NCI-H226 (cell line): ENCODE data around the gene FAM222B.
"Not testable (repeated sequence)": the region's sequence is repeated elsewhere in the genome, so short reads cannot be mapped to it uniquely, and the experiment has no call there.

Experiments
- DNase-seq: peaks from one replicate; pipeline ENCODE4 v3.0.0-alpha.2; 2015

FAM222B gene

DNA sequence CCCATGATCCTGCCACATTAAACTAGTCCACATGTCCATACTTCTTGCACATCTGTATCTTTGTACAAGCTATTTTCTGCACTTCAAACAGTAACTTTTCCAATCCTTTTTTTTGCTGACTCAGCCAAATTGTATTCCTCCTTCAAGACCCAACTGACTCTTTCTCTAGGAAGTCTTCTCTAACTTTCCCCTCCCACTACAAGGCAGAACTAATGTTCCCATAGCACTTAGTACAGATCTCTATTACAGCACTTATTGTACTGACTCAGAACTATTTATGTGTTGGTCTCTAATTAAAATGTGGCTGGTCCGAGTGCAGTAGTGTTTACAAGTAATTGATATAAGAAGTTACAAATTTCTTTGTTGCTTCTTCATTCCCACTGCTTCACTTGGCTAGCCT lies 8.2 kb downstream of the FAM222B start:
- DNase-seq = no peak

- no peak for DNase-seq
Measured at GRCh38 chr17:28828294-28829040, 14.1 kb downstream of the FAM222B start.

DNA sequence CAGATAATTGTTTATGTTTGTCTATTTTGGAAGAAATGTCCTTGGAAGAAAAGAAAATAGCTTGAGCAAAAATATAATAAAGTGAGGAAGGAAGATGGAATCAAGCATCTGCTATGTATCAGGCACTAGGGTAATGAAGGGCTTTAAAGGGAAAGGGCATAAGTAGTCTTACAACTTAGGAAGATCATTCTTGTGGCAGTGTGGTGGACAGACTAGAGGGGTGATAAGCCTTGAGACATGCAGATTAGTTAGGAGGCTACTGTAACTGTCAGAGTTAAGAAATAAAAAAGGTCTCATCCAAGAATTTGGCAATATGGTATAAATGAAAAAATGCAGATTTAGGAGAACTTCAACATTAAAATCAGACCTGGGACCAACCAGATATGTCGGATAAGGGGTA lies 14.9 kb downstream of the FAM222B start:
- DNase-seq = no peak

- no peak for DNase-seq
Measured at GRCh38 chr17:28819582-28819981, 23.0 kb downstream of the FAM222B start.

DNA sequence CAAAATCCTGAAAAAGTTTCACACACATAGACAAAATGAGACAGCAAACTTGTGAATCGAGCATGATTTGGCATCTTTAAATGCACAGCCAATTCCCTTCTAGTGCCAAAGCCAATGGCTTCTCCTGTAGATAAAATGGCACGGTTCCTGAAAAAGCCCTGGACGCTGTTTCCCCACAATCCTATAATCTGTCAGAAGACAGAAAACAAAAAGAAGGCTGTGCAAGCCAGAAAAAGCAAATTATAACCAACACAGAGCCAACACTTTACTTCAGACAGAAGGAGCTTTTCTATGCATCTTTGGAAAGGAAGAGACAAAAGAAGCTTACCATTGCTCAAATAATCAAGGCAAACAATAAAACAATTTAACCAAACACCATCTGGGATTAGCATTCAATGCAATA lies 23.8 kb downstream of the FAM222B start:
- DNase-seq = no peak

GRCh38 chr17:28816540-28816939 lies 26.1 kb downstream of the FAM222B start:
- no peak for DNase-seq

DNA sequence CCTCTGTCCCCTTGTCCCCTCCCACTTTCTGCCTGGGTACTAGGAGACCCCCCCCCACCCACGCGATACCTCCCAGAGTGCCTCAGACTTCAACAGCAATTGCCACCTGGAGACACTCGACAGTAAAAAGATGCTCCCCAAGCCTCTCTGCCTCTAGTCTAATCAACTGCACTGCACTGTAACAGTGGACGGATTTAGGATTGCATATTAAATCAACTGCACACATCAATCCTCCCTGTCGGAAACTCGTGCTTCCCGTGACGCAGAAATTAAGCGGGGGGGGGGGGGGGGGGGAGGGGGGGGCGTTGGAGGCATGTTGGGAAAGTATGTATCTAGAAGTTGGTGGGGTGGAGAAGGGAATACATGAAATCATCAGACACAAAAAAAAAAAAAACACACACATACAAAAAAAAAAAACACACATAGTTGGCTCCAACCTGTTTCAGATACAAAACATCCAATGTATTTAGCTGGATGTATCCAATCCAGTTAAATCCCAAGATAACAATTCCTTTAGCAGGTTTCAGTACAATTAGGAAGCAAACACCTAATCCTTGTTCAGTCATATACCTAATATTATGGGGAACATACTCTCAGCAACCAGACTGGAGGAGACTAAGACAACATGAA lies 29.7 kb downstream of the FAM222B start:
- no peak for DNase-seq

DNA sequence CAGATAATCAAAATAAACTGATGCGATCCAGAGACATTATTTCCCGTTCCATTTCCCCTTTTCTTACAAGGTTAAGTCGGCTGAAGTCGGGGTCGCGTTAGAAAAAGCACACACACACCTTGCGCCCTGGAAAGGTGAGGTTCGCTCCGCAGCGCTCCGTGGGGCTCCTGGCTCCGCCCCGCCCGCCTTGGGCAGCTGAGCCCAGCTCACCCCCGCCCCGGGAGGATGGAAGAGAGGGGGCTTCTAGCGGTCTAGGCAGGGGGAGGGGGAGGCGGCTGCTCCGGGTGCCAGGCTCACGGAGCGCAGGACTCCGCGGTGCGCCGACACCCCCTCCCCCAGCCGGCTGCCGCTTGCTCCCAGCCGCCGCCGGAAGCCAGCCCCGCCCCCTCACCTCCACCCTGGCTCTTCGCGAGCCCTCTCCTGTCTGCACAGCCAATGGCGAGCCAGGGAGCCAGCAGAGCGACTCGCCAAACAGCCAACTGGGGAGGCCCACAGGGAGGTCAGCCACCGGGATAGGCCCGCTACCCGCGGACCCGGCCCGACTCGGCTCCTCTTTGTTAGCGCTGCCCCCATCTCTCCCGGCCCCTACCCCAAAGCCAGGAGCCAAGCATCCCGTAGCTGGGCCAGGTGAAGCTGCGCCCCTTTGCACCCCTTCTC lies 30.4 kb downstream of the FAM222B start:
- peak; percentile 99 for DNase-seq

DNA sequence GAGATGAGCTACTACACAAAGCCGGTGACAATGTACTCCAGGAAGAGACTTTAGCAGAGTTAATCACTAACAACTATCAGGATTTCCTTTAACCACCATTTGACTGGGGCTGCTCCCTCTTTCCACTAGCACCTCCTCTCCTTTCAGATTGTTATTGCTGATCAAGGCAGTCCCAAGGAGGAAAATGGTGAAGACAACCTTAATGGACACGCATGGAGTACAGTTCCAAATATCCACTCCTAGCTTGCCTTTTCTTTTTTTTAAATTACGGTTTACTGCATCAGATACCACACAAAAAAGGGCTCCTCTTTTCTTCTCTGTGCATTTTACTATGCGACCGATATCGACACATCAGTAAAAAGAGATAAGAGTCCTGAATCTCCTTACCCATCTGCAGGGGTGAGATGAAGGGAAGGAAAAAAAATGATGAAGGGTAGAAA lies 30.9 kb downstream of the FAM222B start:
- DNase-seq = no peak

DNA sequence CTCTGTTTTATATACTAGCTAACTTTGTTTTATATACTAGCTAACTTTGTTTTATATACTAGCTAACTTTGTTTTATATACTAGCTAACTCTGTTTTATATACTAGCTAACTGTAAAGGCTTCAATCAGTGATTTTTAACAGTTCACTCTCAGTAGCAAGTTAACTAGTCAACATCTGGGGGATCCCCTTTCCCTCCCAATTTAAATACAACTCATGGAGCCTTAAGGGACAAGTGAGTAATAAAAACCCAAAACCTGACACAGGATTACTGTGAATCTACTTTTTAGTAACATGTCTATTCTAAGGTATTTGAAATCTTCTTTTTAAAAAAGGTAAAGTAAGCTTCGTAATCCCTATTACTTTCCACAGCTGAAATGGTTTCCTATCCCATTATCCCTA lies 32.2 kb downstream of the FAM222B start:
- DNase-seq = no peak

DNA sequence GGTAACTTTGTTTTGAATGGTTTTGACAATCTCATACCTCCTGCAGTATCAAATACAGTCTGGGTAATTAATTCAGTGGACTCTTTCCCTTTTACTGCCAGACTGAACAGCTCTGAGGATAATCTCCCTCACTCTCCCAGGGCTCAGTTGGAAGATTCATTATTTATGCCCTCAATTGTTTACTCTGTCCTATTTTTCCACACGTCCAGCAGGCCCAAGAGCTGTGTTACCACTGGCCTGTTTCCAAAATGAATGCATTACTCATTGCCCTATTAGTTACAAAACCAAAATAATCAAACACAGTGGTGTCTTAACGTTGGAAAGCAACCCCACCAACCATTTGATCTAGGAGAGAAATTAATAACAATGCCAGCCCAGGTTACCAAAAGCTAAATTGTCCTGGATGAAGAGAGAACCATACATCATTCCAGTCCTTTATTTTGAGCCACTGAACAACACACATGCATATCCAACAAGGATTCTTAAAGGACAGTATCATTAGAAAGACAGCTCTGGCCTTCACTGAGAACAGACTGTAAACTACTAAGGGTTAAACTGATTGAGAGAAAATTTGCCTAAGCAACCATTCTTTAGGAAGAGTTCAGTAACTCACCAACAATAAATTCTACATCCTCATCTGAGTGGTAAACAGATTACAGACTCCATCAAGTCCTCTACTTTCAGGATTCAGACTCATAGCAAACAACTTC lies 34.5 kb downstream of the FAM222B start:
- DNase-seq = peak; percentile 59

DNA sequence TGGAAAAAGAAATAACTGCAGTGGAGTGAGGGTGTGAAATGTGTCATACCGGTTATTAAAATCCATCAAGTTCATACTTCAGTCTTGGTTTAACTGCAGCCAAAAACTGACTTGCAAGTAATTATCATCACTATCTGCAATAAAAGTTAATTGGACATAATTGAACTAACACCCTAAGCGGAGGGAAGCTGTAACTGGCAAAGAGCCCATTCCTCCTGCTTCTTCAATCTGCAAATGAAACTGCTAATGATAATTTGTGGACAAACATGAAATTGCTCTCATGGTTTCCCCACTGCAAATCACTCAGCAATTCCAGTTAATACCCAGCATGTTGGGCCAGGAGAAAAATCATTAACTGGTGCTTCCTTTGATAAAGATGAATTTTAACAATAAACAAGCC lies 46.5 kb downstream of the FAM222B start:
- no peak for DNase-seq

DNA sequence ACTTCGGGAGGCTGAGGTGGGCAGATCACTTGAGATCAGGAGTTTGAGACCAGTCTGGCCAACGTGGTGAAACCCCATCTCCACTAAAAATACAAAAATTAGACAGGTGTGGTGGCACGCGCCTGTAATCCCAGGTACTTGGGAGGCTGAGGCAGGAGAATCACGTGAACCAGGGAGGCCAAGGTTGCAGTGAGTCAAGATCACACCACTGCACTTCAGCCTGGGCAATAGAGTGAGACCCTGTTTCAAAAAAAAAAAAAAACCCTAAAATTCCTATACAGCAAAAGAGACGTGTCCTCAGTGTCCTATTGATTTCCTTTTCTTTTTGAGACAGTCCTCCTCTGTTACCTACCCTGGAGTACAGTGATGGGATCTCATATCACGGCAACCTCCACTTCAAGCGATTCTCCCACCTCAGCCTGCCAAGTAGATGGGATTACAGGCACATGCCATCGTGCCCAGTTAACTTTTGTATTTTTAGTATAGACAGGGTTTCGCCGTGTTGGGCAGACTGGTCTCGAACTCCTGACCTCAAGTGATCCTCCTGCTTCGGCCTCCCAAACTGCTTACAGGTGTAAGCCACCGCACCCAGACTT lies 47.6 kb downstream of the FAM222B start:
- not testable (repeated sequence) for DNase-seq

DNA sequence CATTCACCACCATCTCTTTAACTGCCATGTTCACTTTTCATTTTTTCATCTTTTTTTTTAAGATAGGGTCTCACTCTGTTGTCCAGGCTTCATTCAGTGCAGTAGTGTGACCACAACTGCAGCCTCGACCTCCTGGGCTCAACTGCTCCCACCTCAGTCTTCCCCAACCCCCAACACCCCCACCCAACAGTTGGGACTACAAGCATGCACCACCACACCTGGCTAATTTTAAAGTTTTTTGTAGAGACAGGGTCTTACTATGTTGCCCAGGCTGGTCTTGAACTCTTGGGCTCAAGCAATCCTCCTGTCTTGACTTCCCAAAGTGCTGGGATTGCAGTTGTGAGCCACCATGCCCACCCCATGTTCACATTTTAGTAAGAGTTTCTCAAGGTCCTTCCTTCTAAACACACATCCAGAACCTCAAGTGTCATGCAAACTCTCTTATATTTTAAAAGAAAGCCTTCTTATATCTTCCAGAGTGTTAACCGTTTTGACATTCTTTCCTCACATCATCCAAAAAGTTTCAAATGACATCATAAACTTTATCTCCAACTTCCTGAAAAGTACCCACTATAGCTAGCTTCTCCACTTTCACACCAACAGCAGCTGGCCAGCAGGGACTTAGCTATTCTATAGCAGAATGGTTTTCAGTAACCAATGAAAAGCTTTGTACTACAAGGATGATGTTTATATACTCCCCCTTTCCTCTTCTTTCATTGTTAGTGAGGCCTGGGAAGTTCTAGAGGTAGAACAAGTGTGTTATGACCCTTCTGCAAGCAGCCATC lies 49.5 kb downstream of the FAM222B start:
- DNase-seq = no peak

DNA sequence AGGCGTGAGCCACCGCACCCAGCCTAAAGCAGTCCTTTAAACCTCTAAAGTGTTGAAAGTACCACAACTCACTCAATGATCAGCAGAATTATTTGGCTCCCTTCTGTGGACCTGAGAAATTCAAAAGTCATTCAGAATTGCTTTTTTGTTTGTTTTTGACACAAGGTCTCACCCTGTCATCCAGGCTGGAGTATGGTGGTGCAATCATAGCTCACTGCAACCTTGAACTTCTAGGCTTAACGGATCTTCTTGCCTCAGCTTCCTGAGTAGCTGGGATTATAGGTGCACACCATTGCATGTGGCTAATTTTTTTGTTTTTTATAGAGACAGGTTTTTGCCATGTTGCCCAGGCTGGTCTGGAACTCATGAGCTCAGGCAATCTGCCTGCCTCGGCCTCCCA lies 54.5 kb downstream of the FAM222B start:
- no peak for DNase-seq

DNA sequence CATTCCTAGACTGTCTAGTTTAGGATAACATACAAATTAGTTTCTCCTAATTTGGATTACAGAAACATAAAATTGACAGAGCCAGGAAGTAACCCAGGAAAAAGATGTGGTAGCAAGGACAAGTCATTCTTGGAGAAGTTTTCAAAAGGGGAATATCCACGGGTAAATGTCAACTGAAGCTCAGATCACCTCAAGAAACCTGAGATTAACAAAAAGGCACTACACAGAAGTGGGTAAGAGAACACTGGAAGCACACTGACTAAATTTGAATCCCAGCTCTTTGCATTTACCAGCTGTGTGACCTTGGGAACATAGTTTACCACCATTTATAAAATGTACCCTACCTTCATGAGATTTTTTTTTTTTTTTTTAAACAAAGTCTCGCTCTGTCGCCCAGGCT lies 59.4 kb downstream of the FAM222B start:
- DNase-seq = no peak

DNA sequence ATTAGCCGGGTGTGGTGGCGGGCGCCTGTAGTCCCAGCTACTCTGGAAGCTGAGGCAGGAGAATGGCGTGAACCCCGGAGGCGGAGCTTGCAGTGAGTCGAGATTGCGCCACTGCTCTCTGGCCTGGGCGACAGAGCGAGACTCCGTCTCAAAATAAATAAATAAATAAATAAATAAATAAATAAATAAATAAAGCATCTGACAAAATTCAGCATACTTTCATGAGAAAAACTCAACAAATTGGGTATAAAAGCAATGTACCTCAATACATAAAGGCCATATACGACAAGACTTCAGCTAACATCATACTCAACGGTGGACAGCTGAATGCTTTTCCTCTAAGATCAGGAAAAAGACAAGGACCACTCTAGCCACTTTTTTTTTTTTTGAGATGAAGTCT lies 63.0 kb downstream of the FAM222B start:
- DNase-seq = not testable (repeated sequence)

GRCh38 chr17:28777178-28777577 lies 65.4 kb downstream of the FAM222B start:
- DNase-seq = no peak

- DNase-seq = no peak
Measured at GRCh38 chr17:28774206-28774605, 68.4 kb downstream of the FAM222B start.

DNA sequence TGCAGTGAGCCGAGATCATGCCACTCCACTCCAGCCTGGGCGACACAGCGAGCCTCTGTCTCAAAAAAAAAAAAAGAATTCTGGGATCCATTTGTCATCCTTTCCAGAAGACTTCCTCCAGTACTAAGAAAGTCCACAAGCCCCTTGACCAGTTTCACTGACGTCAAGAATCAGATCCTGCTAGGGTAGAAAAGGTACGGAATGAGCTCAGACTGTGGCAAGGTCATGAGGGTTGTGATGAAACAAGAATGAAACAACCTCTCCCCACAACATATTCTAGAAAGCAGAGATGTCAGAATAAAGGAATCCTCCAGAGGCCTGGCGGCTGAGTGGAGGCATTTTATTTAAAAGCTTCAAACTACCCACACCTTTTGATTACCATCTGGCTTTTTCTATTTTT lies 68.9 kb downstream of the FAM222B start:
- DNase-seq = no peak

GRCh38 chr17:28765038-28765437 lies 77.6 kb downstream of the FAM222B start:
- no peak for DNase-seq

GRCh38 chr17:28763804-28764266 lies 78.8 kb downstream of the FAM222B start:
- no peak for DNase-seq
